Chondrocyte (in vitro differentiated cells): Measurements from ENCODE around the gene BCL2A1. TPM values are rescaled to one million over a fixed set of nuclear protein-coding genes. Genes with fewer than 3 reads are reported as not detected.
A peak's percentile ranks its signal among the peaks of the same experiment; 100 is the strongest.
"Not testable (repeated sequence)": the region's sequence is repeated elsewhere in the genome, so short reads cannot be mapped to it uniquely, and the experiment has no call there.

Source experiments
- DNase-seq: peaks from one replicate; pipeline ENCODE4 v3.0.0; 2021; ENCODE audit warnings: mixed read lengths, low spot score
- H3K27ac Mint-ChIP-seq: one replicate; pipeline ENCODE4 v1.8.0; 2021; ENCODE audit warnings: mild to moderate bottlenecking, moderate library complexity, mixed read lengths; ENCODE audit not compliant: unreplicated experiment
- H3K27me3 Mint-ChIP-seq: 2 replicates; pipeline ENCODE4 v1.8.0; 2021; ENCODE audit warnings: low read depth, mixed read lengths
- H3K36me3 Mint-ChIP-seq: 2 replicates; pipeline ENCODE4 v1.8.0; 2021; ENCODE audit warnings: low read depth, mixed read lengths
- H3K4me1 Mint-ChIP-seq: 2 replicates; pipeline ENCODE4 v1.8.0; 2021; ENCODE audit warnings: low read depth, mild to moderate bottlenecking, mixed read lengths
- H3K4me3 Mint-ChIP-seq: one replicate; pipeline ENCODE4 v1.8.0; 2021; ENCODE audit warnings: mild to moderate bottlenecking, moderate library complexity, mixed read lengths; ENCODE audit not compliant: unreplicated experiment
- H3K9me3 Mint-ChIP-seq: 2 replicates; pipeline ENCODE4 v1.8.0; 2021; ENCODE audit warnings: low read depth, mixed read lengths
- CTCF ChIP-seq: fragments of 200-600 bp; sonication (generic); IDR thresholded peaks from 2 replicates; pipeline ENCODE4 v1.5.0; 2021; ENCODE audit warnings: antibody characterized with exemption, mild to moderate bottlenecking, moderate library complexity
- total RNA-seq: library from RNA; stranded (reverse); gene quantifications from 3 replicates; pipeline ENCODE4 v1.2.1, GENCODE V29; 2021

Gene BCL2A1
- total RNA-seq, 1 donor from 2014 or later, result not detected

- no peak for TF ChIP-seq CTCF
- Mint-ChIP-seq H3K36me3 (peaks cover 22% of the 10 kb centered on the region), H3K9me3 (peaks cover 10% of the 10 kb centered on the region), H3K4me3 (peak overlapping the region; percentile 91), H3K27me3 (no peaks in the 10 kb centered on the region), H3K4me1 (peaks cover 39% of the 10 kb centered on the region), H3K27ac (peak overlapping the region; percentile 91)
- DNase-seq, result no peak
Measured at GRCh38 chr15:79922512-79923078, 48.4 kb downstream of the BCL2A1 start.

GRCh38 chr15:79919749-79920511 lies 51.1 kb downstream of the BCL2A1 start:
- peaks cover 29% of the 10 kb centered on the region for H3K9me3 Mint-ChIP-seq
- no peak for TF ChIP-seq CTCF
- no peak for DNase-seq
- H3K27me3 Mint-ChIP-seq, result no peaks in the 10 kb centered on the region
- H3K4me1 Mint-ChIP-seq, result peaks cover 59% of the 10 kb centered on the region
- H3K27ac Mint-ChIP-seq, result peak overlapping the region; percentile 98
- peak overlapping the region; percentile 74 for H3K4me3 Mint-ChIP-seq
- peaks cover 37% of the 10 kb centered on the region for H3K36me3 Mint-ChIP-seq

- DNase-seq, result no peak
- TF ChIP-seq CTCF, result no peak
- H3K27me3 Mint-ChIP-seq, result no peaks in the 10 kb centered on the region
- peaks cover 40% of the 10 kb centered on the region for H3K36me3 Mint-ChIP-seq
- H3K4me3 Mint-ChIP-seq, result peak overlapping the region; percentile 74
- peaks cover 33% of the 10 kb centered on the region for H3K9me3 Mint-ChIP-seq
- H3K27ac Mint-ChIP-seq, result peak overlapping the region; percentile 98
- H3K4me1 Mint-ChIP-seq, result peaks cover 59% of the 10 kb centered on the region
Measured at GRCh38 chr15:79919090-79919748, 51.8 kb downstream of the BCL2A1 start.

GRCh38 chr15:79918278-79918677 lies 52.7 kb downstream of the BCL2A1 start:
- peaks cover 33% of the 10 kb centered on the region for H3K9me3 Mint-ChIP-seq
- TF ChIP-seq CTCF, result no peak
- peak overlapping the region; percentile 89 for H3K27ac Mint-ChIP-seq
- H3K36me3 Mint-ChIP-seq, result peaks cover 41% of the 10 kb centered on the region
- H3K4me1 Mint-ChIP-seq, result peaks cover 55% of the 10 kb centered on the region
- no peak overlapping the region for H3K4me3 Mint-ChIP-seq
- no peaks in the 10 kb centered on the region for H3K27me3 Mint-ChIP-seq
- no peak for DNase-seq

GRCh38 chr15:79916502-79917132 lies 54.4 kb downstream of the BCL2A1 start:
- peaks cover 32% of the 10 kb centered on the region for H3K9me3 Mint-ChIP-seq
- peak overlapping the region; percentile 86 for H3K27ac Mint-ChIP-seq
- DNase-seq, result no peak
- H3K4me3 Mint-ChIP-seq, result no peak overlapping the region
- peaks cover 42% of the 10 kb centered on the region for H3K4me1 Mint-ChIP-seq
- TF ChIP-seq CTCF, result no peak
- peaks cover 42% of the 10 kb centered on the region for H3K36me3 Mint-ChIP-seq
- no peaks in the 10 kb centered on the region for H3K27me3 Mint-ChIP-seq

- not testable (repeated sequence) for H3K27me3 Mint-ChIP-seq, DNase-seq, H3K4me3 Mint-ChIP-seq
- Mint-ChIP-seq H3K27ac (peak overlapping the region; percentile 86), H3K9me3 (peaks cover 28% of the 10 kb centered on the region), H3K4me1 (peaks cover 37% of the 10 kb centered on the region), H3K36me3 (peaks cover 38% of the 10 kb centered on the region)
Measured at GRCh38 chr15:79915776-79916501, 55.1 kb downstream of the BCL2A1 start.
